Activated CD8-positive, alpha-beta memory T cell treated with anti-CD3 and anti-CD28 coated beads, Interleukin-2, amount 50 U/mL, for 4 hours (primary cell): ENCODE measurements around the gene YPEL1.
"Not testable (repeated sequence)": the region's sequence is repeated elsewhere in the genome, so short reads cannot be mapped to it uniquely, and the experiment has no call there.

Source experiments
- DNase-seq: peaks from one replicate; pipeline ENCODE4 v3.0.0-alpha.2; 2020

Gene YPEL1

GRCh38 chr22:21720191-21720859, 15.3 kb downstream of the YPEL1 start:
- DNase-seq = not testable (repeated sequence)

- no peak for DNase-seq
These were observed 16.6 kb downstream of the YPEL1 start for GRCh38 chr22:21719024-21719423.

GRCh38 chr22:21718499-21718898, 17.1 kb downstream of the YPEL1 start:
- no peak for DNase-seq

- DNase-seq = not testable (repeated sequence)
These were observed 19.0 kb downstream of the YPEL1 start for GRCh38 chr22:21716395-21717122.

- no peak for DNase-seq
These were observed 20.8 kb downstream of the YPEL1 start for GRCh38 chr22:21714786-21715185.

GRCh38 chr22:21714059-21714770, 21.4 kb downstream of the YPEL1 start:
- no peak for DNase-seq

- no peak for DNase-seq
These were observed 22.1 kb downstream of the YPEL1 start for GRCh38 chr22:21713428-21714058.

GRCh38 chr22:21712751-21713427, 22.7 kb downstream of the YPEL1 start:
- DNase-seq = peak; percentile 57

GRCh38 chr22:21711851-21712250, 23.7 kb downstream of the YPEL1 start:
- no peak for DNase-seq

- DNase-seq = no peak
These were observed 25.4 kb downstream of the YPEL1 start for GRCh38 chr22:21710156-21710555.

- no peak for DNase-seq
These were observed 25.9 kb downstream of the YPEL1 start for GRCh38 chr22:21709688-21710087.

- DNase-seq = no peak
These were observed 26.6 kb downstream of the YPEL1 start for GRCh38 chr22:21708960-21709359.

- DNase-seq = no peak
These were observed 27.9 kb downstream of the YPEL1 start for GRCh38 chr22:21707677-21708076.

GRCh38 chr22:21703684-21704316, 31.8 kb downstream of the YPEL1 start:
- no peak for DNase-seq

- no peak for DNase-seq
These were observed 32.6 kb downstream of the YPEL1 start for GRCh38 chr22:21702700-21703683.

- DNase-seq = no peak
These were observed 33.5 kb downstream of the YPEL1 start for GRCh38 chr22:21702094-21702493.

GRCh38 chr22:21701384-21701971, 34.1 kb downstream of the YPEL1 start:
- no peak for DNase-seq

- no peak for DNase-seq
These were observed 34.8 kb downstream of the YPEL1 start for GRCh38 chr22:21700822-21701221.

- DNase-seq = no peak
These were observed 36.0 kb downstream of the YPEL1 start for GRCh38 chr22:21699643-21700042.
